GM19397 (cell line): Measurements from ENCODE around the gene USP33.
A peak's percentile ranks its signal among the peaks of the same experiment; 100 is the strongest.
"Not testable (repeated sequence)": the region's sequence is repeated elsewhere in the genome, so short reads cannot be mapped to it uniquely, and the experiment has no call there.

ENCODE experiments used
- ATAC-seq: cut with Tn5 transposase; IDR thresholded peaks from one replicate; pipeline ENCODE4 v1.9.1; 2021; ENCODE audit warnings: mild to moderate bottlenecking, moderate library complexity; ENCODE audit not compliant: unreplicated experiment

Gene USP33

DNA sequence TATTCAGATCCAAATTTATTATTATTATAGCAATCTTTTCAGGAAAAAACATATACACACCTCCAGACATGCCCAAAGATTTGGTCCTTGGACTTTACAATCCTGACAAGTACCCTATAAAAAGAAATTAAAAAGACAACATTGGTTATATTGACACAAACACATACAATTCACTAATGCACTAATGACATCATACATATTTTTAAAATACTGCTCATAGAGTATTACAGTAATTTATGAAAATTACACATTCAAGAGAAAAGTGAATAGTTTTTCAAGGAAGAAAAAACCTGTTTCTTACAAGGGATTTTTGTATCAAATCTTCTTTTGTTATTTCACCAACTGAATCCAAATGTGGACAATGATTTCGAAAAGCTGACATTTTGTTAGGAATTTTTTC, 18.3 kb downstream of the USP33 start:
- no peak for ATAC-seq

DNA sequence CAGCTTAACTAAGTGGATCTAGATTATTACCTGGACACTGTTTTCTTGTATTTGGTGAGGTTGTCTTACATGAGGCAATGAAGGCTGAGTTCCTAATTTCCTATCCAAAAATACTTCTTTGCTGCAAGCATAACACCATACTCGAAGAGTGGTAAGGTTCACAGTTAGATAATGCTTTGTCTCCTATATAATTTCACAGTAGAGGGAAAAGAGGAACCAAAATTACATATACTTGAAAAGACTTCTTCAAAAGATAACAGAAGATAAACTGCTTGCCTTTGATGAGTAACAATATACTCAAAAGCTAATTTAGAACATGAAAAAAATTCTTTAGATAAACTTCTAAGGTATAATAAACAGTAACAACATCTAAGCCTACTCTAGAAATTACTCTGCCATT, 20.4 kb downstream of the USP33 start:
- ATAC-seq = no peak

DNA sequence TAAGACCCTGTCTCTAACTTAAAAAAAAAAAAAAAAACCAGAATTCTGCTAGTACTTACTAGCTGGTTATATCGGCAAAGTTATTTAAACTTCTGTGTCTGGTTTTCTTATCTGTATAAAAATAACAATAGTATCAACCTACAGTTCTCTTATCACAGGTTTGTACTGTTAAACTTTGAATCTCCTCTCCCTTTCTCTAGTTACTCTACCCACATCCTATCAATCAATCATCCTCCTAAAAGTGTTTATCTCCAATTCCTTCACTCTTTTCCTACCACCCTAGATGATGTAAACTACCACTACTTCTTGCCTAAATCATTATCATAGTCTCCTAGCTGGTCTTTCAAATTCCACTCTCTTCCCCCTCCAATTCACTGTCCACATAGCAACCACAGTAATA, 27.6 kb downstream of the USP33 start:
- ATAC-seq = no peak

DNA sequence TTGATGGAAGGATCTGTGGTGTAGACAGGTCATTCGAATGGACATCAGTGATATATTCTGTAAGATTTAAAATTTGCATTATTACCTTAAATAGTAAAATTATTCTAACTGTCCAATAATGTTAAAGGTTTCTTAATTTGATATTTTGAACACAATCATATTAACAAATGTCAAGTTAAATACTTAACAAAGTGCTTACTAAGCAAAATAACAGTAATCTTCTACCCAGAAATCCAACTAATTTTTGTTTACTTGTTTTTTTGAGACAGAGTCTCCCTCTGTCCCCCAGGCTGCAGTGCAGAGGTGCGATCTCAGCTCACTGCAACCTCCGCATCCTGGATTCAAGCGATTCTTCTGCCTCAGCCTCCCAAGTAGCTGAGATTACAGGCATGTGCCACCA, 33.9 kb downstream of the USP33 start:
- ATAC-seq = no peak

DNA sequence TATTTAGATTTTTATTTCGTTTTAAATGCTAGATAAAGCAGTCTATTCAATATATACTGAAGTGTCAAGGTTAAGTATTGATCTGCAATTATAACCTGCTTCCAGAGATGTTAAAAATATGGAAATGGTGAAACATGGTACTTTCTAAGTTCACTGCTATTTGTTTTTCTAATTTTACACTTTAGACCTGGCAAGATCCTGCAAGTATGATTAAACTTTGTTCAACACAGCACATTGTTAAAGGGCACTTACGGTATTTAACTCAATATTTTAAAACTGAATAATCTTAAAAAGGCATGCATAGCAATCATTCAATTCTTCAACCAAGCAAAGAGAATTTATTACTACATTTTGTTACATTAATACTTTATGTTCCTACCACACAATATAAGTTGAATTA, 41.5 kb downstream of the USP33 start:
- ATAC-seq = no peak

DNA sequence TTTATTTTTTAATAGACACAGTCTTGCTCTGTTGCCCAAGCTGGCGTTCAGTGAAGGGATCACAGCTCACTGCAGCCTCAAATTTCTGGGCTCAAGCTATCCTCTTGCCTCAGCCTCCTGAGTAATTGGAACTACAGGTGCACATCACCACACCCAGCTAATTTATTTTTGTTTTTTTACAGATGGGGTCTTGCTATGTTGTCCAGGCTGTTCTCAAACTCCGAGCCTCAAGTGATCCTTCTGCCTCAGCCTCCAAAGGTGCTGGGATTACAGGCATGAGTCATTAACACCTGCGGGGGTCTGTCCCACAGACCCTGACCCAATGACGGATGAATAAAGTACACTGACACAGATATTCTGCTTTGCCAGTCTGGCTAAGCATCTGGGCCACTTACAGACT, 43.6 kb downstream of the USP33 start:
- no peak for ATAC-seq

DNA sequence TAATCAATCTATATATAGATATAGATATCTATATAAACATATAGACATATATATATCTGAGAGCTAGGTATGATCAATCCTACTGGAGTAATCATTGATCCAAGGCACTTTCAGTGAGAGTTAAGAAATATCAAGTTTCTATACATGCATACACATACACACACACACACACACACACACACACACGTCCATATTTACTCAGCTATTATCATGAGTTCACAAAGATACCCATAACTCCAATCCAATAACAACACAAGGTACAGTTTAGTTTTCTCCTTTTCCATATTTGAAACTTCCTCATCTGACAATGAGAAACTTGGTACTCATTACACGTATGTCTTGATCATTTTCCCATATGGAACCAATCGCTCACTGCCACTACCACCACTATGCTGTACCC, 49.9 kb downstream of the USP33 start:
- ATAC-seq = no peak

DNA sequence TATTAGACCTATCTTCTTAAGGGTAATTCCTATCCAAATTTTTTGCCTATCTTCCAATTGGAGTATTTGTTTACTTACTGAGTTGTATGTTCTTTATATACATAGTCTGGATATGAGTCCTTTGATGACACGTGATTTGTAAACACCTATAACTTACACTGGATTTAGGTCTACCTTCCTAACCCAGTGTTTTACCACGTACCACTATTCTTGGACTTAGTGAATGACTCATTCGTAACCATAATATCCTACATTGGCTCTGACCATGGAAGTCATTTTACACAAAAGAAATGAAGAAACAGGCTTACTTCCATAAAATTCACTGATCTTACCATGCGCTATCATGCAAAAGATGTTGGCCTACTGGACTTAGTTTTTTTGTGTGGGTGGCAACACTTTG, 53.3 kb downstream of the USP33 start:
- no peak for ATAC-seq

DNA sequence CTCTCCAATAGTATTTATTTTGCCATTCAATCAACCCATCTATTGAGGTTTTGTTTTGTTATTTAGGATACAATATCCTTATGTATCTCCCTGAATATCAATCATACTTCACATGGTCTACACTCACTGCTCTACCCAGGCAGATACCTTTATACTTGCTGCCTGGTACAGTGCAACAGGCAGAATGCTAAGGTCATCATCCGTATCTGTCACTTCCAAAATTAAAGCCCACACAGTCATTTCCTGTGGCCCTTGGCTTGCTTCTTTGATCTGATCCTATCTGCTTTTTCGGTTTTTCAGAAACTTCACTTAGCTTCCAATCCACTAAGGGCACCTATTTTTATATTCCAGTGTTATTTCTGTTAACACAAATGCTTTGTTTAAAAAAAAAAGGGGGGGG, 54.9 kb downstream of the USP33 start:
- ATAC-seq = no peak

DNA sequence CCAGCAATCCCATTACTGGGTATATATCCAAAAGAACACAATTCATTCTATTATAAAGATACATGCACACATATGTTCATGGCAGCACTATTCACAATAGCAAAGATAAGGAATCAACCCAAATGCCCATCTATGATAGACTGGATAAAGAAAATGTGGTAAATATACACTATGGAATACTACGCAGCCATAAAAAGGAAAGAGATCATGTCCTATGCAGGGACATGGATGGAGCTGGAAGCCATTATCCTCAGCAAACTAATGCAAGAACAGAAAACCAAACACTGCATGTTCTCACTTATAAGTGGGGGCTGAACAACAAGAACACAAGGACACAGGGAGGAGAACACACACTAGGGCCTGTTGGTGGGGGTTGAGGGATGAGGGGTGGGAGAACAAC, 60.0 kb downstream of the USP33 start:
- ATAC-seq = not testable (repeated sequence)

DNA sequence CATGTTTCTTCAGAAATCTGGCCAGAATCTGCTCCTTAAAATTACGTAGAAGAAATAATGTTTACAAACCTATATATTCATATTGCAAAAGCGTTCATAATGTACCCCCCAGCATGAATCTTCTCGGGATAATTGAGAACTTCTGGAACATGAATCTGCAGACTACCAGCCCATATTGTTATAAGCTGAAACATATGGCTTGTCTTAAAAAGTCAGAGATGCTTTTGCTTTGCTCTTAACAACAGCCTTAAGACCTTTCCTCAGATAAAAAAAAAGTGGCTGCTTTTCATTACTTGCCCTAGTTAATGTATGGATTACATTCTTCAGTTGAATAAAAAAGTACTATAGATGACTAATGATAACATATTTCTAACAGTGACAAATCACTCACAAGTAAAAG, 62.2 kb downstream of the USP33 start:
- no peak for ATAC-seq

DNA sequence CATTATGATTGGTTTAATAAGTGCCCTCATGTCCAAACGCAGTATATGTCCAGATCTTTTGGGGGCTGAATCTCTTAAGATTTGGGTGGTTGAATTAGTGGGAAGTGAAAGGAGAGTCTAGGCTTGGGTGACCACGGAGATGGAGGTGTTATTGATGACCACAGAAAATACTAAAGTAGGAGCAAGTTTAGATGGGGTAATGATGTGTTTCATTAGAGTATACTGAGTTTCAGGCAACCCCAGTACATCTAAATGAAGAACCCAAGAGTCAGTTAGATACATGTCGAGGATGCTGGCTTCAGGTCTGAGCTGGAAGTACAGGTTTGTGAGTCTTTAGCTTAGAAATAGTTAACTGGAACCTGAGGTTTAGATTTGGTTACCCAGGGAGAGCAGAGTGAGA, 70.7 kb downstream of the USP33 start:
- no peak for ATAC-seq

DNA sequence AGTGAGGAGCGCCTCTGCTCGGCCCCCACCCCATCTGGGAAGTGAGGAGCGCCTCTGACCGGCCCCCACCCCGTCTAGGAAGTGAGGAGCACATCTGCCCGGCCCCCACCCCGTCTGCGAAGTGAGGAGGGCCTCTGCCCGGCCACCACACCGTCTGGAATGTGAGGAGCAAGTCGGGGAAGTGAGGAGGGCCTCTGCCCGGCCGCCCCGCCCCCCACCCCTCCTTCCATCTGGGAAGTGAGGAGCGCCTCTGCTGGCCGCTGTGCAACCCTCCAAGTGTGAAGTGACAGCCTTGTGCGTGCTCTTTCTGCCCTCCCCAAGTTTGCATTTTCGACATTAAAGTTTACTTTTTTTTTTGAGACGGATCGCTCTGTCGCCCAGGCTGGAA, 72.1 kb downstream of the USP33 start:
- no peak for ATAC-seq

DNA sequence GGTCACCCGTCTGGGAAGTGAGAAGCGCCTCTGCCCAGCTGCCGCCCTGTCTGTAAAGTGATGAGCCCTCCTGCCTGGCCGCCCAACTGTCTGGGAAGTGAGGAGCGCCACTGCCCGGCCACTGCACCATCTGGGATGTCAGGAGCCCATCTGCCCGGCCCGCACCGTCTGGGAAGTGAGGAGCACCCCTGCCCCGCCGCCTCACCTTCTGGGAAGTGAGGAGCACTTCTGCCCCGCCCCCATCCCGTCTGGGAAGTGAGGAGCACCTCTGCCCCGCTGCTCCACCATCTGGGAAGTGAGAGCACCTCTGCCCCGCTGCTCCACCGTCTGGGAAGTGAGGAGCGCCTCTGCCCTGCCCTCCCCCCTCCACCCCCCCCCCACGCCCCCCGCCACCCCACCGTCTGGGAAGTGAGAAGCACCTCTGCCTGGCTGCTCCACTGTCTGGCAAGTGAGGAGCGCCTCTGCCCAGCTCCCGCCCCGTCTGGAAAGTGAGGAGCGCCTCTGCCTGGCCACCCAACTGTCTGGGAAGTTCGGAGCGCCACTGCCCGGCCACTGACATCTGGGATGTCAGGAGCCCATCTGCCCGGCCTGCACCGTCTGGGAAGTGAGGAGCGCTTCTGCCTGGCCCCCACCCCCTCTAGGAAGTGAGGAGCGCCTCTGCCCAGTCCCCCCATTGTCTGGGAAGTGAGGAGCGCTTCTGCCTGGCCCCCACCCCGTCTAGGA, 72.7 kb downstream of the USP33 start:
- ATAC-seq = no peak

DNA sequence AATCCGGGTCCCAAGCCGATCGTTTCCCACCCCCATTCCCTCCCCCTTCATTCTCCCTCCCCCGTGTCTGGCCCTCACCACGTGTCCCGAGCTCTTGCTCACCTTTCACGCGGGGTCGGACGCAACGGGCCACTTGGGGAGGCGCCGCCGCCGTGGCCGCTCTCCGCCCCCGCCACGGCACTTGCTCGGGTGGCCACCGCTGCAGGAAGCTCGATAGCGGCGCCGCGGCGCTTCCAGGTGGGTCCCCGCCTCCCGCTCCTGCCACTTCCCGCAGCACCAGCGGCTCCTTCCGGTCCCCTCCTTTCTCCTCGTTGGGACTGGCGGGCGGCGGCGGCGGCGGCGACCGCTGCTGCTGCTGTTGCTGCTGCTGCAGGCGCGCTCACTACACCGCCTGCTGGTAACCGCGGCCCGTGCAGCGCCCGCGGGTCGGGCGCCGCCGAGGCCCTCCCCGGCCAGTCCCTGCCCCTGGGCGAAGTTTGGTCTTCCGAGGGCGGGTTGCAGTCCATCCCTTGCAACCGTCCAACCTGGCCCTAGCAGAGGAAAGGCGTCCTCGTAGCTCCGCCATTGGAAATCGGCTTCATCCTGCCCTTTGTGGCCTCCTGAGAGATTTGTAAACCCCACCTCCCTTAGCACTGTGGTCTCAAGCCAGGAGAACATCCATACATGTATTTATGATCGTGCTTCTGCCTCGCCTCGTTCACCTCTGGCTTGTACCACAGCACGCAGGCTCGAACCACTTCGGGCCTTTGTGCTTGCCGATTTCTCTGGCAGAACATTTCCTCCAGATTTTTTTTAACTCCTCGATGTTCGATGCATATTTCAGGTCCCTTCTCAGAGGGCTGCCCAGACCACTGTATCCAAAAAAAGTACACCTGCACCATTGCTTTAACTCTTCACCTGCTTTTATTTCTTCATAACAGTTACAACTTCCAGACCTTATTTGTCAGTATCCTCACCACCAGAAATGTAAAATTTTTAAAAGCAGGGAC, 76.2 kb downstream of the USP33 start:
- peak; percentile 76 for ATAC-seq

DNA sequence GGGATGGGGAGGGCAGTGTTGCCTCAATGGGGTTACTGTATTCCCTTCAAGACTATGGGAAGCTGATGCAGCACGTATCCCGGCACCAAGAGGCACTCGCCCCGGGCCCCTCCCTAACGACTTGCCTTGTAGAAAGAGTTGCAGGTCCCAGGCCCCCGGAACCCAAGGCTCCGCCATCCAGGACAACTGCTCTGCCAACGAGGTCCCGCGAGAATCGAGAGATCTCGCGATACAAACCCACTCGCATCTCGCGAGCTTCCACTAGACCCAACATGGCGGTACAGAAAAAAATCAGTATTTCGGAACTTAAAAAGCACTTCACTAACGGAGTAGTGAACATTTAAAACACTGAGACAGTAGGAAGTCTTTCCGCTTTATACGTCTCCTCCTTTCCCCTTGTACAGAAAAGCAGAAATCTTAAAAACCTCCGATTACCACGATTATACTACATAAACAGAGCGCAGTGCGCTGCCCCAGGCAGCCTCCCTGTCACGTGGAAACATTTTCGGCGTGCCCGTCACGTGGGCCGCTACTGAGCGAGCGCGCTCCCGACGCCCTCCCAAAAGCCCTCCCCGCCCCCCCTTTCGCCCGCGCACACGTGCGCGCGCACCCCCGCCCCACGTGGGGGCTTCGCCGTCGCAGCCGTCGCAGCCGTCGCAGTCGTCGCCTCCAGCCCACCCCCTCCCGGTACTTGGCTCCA, 77.0 kb downstream of the USP33 start, which contains the start of gene ZZZ3:
Gene ZZZ3 (minus strand): TSS at position 199 of the 700 bp plus-strand sequence. CDS start 49,304 bp downstream, outside the sequence.
- peak; percentile 75 for ATAC-seq

DNA sequence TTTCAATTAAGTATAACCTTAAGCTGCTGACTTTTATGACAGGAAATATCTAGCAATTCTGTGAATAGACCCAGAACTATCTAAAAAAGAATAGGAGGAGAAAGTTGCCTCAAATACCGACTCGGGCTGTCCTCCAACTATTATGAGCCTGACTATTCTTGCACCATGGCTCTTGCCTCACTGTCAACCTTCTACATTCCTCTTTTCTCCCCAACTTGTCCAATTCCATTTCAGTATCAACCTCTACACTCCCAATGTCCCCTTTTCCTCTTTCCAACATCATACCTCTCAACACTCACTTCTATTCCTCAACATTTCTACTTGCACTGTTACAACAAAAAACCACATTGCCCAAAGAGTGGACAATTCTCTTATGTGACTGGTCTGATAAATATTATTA, 79.5 kb downstream of the USP33 start:
- no peak for ATAC-seq

DNA sequence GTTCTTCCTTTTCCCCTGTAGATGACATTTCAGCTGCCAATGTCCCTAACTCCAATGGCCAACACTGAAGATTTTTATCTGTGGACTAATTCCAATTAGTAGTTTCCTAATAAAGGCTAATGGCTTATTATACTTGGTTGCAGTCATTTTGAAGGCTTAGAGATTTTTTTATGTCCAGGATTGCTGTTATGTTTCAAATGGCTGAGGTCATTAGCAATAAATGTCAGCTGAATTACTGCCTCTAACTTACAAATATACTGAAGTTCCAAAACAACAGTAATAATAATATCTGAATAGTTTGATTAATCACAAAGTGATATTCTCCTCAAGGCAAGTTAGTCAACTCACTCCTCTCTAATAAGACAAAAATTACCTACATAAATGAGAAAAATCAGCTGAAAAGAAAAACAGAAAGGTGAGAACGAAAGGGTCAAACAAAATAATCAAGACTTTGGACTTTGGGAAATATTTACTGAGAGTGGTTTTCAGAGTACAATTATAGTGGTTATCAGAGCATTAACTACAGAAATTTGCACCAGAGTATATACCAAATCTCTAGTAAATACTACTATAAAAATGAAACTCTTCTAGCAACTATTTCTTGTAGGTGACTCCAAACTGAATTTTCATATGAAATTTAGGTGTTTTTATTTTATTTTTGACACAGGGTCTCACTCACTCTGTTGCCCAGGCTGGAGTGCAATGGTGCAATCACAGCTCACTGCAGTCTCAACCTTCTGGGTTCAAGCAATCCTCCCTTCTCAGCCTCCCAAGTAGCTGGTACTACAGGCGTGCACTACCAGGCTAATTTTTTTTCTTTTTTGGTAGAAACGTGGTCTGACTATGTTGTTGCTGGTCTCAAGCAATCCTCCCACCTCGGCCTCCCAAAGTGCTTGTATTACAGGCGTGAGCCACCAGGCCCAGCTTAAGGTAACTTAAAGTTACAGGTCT, 80.7 kb downstream of the USP33 start:
- ATAC-seq = no peak

DNA sequence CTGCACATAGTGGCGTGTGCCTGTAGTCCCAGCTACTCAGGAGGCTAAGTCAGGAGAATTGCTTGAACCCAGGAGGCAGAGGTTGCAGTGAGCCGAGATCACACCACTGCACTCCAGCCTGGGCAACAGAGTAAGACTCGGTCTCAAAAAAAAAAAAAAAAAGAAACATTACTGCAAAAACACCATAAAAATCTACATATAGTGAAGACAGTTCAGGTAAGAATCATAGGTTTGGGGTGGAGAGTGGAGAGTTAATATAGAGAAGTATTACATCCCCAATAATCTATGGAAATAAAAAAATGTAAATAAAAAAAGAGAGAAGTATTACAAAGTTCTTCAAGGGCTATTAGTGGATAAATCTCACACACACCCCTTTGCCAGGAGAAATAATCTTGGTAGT, 84.8 kb downstream of the USP33 start:
- not testable (repeated sequence) for ATAC-seq

DNA sequence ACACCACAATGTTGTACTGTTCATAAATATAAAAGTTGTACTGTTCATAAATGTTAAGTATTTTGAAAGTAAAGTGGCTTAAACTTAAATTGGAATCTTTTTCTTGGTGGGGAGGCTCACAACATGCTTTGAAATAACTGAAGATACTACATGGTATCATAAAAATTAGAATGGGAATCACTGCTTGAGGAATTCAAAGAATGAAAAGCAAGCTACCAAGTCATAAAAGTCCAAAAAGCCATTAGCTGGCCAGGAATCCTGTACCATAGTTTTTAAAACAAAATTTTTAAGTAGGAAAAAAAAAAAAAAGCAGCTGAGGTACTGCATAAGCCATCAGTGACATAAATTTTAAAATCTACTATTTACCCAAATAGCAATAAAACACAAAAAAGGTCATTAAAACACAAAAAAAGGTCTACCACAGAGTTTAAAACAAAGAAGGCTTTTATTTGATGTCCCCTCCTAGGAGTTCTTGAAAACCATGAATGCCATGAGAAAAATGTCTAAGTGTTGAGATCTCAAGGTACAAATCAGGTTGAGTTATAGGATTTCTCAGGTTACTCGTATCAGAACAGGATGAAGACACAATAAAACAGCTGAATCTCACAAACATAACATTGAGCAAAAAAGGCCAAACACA, 85.8 kb downstream of the USP33 start:
- no peak for ATAC-seq
